ENCODE data around the gene C4orf46. TPM values are rescaled to one million over a fixed set of nuclear protein-coding genes. Genes with fewer than 3 reads are reported as not detected.

The C4orf46 gene
- polyA plus RNA-seq, 2 donors: 2.0 to 2.4 TPM

- Histone ChIP-seq H3K4me1 (ENCODE audit: control insufficient read depth in 2 of 2, insufficient read depth in 2 of 2, low read length in 1 of 2) (no peaks in the 10 kb centered on the region), H3K4me3 (ENCODE audit: low read depth in 1 of 2, low read length in 2 of 2) (no peak overlapping the region), H3K36me3 (ENCODE audit: control insufficient read depth in 2 of 2, insufficient read depth in 2 of 2, low read length in 1 of 2) (no peaks in the 10 kb centered on the region), H3K9me3 (ENCODE audit: control insufficient read depth in 2 of 2, insufficient read depth in 1 of 2, low read depth in 1 of 2, low read length in 1 of 2) (no peaks in the 10 kb centered on the region), H3K27ac (ENCODE audit: low read depth in 2 of 2, low read length in 1 of 2) (no peak overlapping the region), H3K27me3 (ENCODE audit: control insufficient read depth in 1 of 2, insufficient read depth in 2 of 2, low read length in 2 of 2) (no peaks in the 10 kb centered on the region)
- 29 to 32% methylated on average over 3 of the region's 3 CpGs for WGBS, 2 donors
These were observed 46.7 kb downstream of the C4orf46 start for GRCh38 chr4:158624889-158625478.

- Histone ChIP-seq H3K9me3 (ENCODE audit: control insufficient read depth in 2 of 2, insufficient read depth in 1 of 2, low read depth in 1 of 2, low read length in 1 of 2) (no peaks in the 10 kb centered on the region), H3K27ac (ENCODE audit: low read depth in 2 of 2, low read length in 1 of 2) (no peak overlapping the region), H3K4me1 (ENCODE audit: control insufficient read depth in 2 of 2, insufficient read depth in 2 of 2, low read length in 1 of 2) (no peaks in the 10 kb centered on the region), H3K4me3 (ENCODE audit: low read depth in 1 of 2, low read length in 2 of 2) (no peak overlapping the region), H3K36me3 (ENCODE audit: control insufficient read depth in 2 of 2, insufficient read depth in 2 of 2, low read length in 1 of 2) (no peaks in the 10 kb centered on the region), H3K27me3 (ENCODE audit: control insufficient read depth in 1 of 2, insufficient read depth in 2 of 2, low read length in 2 of 2) (no peaks in the 10 kb centered on the region)
- WGBS, 2 donors: 89 to 94% methylated on average over 3 of the region's 3 CpGs
These were observed 49.4 kb downstream of the C4orf46 start for GRCh38 chr4:158622251-158622650.

- H3K27ac ChIP-seq (ENCODE audit: low read depth in 2 of 2, low read length in 1 of 2): no peak overlapping the region
- no peaks in the 10 kb centered on the region for H3K9me3 ChIP-seq (ENCODE audit: control insufficient read depth in 2 of 2, insufficient read depth in 1 of 2, low read depth in 1 of 2, low read length in 1 of 2)
- 78 to 85% methylated on average over 4 of the region's 4 CpGs for WGBS, 2 donors
- no peak overlapping the region for H3K4me3 ChIP-seq (ENCODE audit: low read depth in 1 of 2, low read length in 2 of 2)
- no peaks in the 10 kb centered on the region for H3K4me1 ChIP-seq (ENCODE audit: control insufficient read depth in 2 of 2, insufficient read depth in 2 of 2, low read length in 1 of 2)
- H3K27me3 ChIP-seq (ENCODE audit: control insufficient read depth in 1 of 2, insufficient read depth in 2 of 2, low read length in 2 of 2): no peaks in the 10 kb centered on the region
- no peaks in the 10 kb centered on the region for H3K36me3 ChIP-seq (ENCODE audit: control insufficient read depth in 2 of 2, insufficient read depth in 2 of 2, low read length in 1 of 2)
These were observed 50.0 kb downstream of the C4orf46 start for GRCh38 chr4:158621729-158622128.

GRCh38 chr4:158617956-158618355 is 53.7 kb downstream of the C4orf46 start:
- no peaks in the 10 kb centered on the region for H3K27me3 ChIP-seq (ENCODE audit: control insufficient read depth in 1 of 2, insufficient read depth in 2 of 2, low read length in 2 of 2)
- no peak overlapping the region for H3K4me3 ChIP-seq (ENCODE audit: low read depth in 1 of 2, low read length in 2 of 2)
- H3K9me3 ChIP-seq (ENCODE audit: control insufficient read depth in 2 of 2, insufficient read depth in 1 of 2, low read depth in 1 of 2, low read length in 1 of 2): no peaks in the 10 kb centered on the region
- H3K36me3 ChIP-seq (ENCODE audit: control insufficient read depth in 2 of 2, insufficient read depth in 2 of 2, low read length in 1 of 2): no peaks in the 10 kb centered on the region
- H3K27ac ChIP-seq (ENCODE audit: low read depth in 2 of 2, low read length in 1 of 2): no peak overlapping the region
- H3K4me1 ChIP-seq (ENCODE audit: control insufficient read depth in 2 of 2, insufficient read depth in 2 of 2, low read length in 1 of 2): no peaks in the 10 kb centered on the region

Other genes starting within 250 kb of the C4orf46 start
- gene RXFP1, start 150.0 kb downstream of the C4orf46 start, polyA plus RNA-seq: under 1 TPM; 0.11 to 0.14 TPM
- gene ETFDH, start 409 bp upstream of the C4orf46 start, polyA plus RNA-seq: 10 to 100 TPM; 23.7 to 30.6 TPM
- gene PPID, start 51.5 kb upstream of the C4orf46 start, polyA plus RNA-seq: 10 to 100 TPM; 12.1 to 15.8 TPM
- 1 to 10 TPM; 2.0 to 2.9 TPM for gene FNIP2, start 97.1 kb upstream of the C4orf46 start, polyA plus RNA-seq